Fibroblast of lung (primary cell): ENCODE results near the gene JMJD7.

ENCODE experiments used
- EZH2 ChIP-seq: IDR thresholded peaks from 2 replicates; pipeline ENCODE4 v1.5.1; 2012; ENCODE audit warnings: low read length, control low read depth, mild to moderate bottlenecking; ENCODE audit errors: missing control alignments
- TF ChIP-seq, protein P1 (sequence below), 2 donors: IDR thresholded peaks in 1 of 2; conservative IDR thresholded peaks in 1 of 2; 1 replicate in 1 of 2; 2 replicates in 1 of 2; pipeline ENCODE4 v1.5.1; 2011 to 2012; ENCODE audit warnings: low read length in 2 of 2, control low read depth in 1 of 2, inconsistent platforms in 1 of 2, low read depth in 1 of 2, mild to moderate bottlenecking in 1 of 2

DNA sequence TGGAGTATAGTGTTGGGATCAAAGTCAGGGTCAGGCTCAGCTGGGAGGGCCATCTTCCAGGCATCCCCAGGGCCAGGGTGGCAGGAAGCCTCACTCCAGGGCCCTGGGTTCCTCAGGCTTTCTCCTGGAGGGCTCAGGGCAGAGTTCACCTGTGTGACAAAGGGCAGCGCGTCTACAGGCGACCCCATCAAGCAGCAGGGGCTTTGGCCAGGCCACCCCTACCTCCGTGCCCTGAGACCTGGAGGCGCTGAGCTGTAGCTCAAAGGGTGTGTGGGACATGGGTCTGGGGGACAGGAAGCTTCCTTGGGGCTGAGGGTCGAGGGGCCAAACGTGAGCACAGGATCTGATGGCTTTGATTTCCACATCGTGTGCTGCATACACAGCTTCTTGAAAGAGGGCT is 53.2 kb downstream of the JMJD7 start:
- TF ChIP-seq, protein P1, sequence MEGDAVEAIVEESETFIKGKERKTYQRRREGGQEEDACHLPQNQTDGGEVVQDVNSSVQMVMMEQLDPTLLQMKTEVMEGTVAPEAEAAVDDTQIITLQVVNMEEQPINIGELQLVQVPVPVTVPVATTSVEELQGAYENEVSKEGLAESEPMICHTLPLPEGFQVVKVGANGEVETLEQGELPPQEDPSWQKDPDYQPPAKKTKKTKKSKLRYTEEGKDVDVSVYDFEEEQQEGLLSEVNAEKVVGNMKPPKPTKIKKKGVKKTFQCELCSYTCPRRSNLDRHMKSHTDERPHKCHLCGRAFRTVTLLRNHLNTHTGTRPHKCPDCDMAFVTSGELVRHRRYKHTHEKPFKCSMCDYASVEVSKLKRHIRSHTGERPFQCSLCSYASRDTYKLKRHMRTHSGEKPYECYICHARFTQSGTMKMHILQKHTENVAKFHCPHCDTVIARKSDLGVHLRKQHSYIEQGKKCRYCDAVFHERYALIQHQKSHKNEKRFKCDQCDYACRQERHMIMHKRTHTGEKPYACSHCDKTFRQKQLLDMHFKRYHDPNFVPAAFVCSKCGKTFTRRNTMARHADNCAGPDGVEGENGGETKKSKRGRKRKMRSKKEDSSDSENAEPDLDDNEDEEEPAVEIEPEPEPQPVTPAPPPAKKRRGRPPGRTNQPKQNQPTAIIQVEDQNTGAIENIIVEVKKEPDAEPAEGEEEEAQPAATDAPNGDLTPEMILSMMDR (conservative IDR thresholded peaks at IDR 0.05 in 1 of 2, IDR thresholded peaks at IDR 0.05 in 1 of 2; ENCODE audit: low read depth in 1 of 2, low read length in 2 of 2) = no peak
- no peak for TF ChIP-seq EZH2
